SK-N-SH (cell line): ENCODE results near the gene PTCH2. TPM values are rescaled to one million over a fixed set of nuclear protein-coding genes. Genes with fewer than 3 reads are reported as not detected.

Experiments used
- CTCF ChIA-PET: fragments of 300-600, 350-600 bp; formaldehyde crosslinking; extraction: SDS; loops from one replicate; lab custom pipeline; 2021; lab: Yijun Ruan, JAX
- POLR2A ChIA-PET: fragments of 350-600 bp; sonication (Branson Sonifier 250); formaldehyde crosslinking; extraction: SDS; loops from one replicate; lab custom pipeline; 2020; ENCODE audit warnings: antibody characterized with exemption, inconsistent platforms; lab: Yijun Ruan, JAX
- DNase-seq: peaks from one replicate; pipeline ENCODE4 v3.0.0; 2012
- H2AFZ ChIP-seq: fragments of 200-600 bp; sonication (generic); 2 replicates; pipeline ENCODE4 v1.8.1; 2016; ENCODE audit warnings: antibody characterized with exemption, mild to moderate bottlenecking, low read depth
- H3F3A ChIP-seq: fragments of 200-600 bp; sonication (generic); replicated peaks from 2 replicates; pipeline ENCODE3; 2016; ENCODE audit warnings: antibody characterized with exemption, mild to moderate bottlenecking; ENCODE audit not compliant: insufficient read depth
- H3K27ac ChIP-seq, 2 experiments: fragments of 200-500 bp in 1 of 2; fragments of 200-600 bp in 1 of 2; sonication (Bioruptor generic) in 1 of 2; sonication (generic), shearing (Covaris generic) in 1 of 2; 2 replicates each; pipeline versions ENCODE4 v1.5.1 to v1.6.1; 2014 to 2016; ENCODE audit warnings: low read depth in 2 of 2, inconsistent platforms in 1 of 2, low read length in 1 of 2, mild to moderate bottlenecking in 1 of 2, mixed read lengths in 1 of 2
- H3K27me3 ChIP-seq: fragments of 200-600 bp; sonication (generic), shearing (Covaris generic); 2 replicates; pipeline ENCODE4 v1.6.1; 2016; ENCODE audit warnings: mixed run types; ENCODE audit not compliant: insufficient read depth
- H3K36me3 ChIP-seq, 2 experiments: fragments of 200-500 bp in 1 of 2; fragments of 200-600 bp in 1 of 2; sonication (Bioruptor generic) in 1 of 2; sonication (generic) in 1 of 2; replicated peaks in 1 of 2; 2 replicates each; pipeline versions ENCODE3 to v1.5.1; 2014 to 2016; ENCODE audit warnings: low read length in 1 of 2, mild to moderate bottlenecking in 1 of 2; ENCODE audit not compliant: insufficient read depth in 2 of 2, control insufficient read depth in 1 of 2
- H3K4me1 ChIP-seq, 2 experiments: fragments of 200-500 bp in 1 of 2; fragments of 200-600 bp in 1 of 2; sonication (Bioruptor generic) in 1 of 2; sonication (generic), shearing (Covaris generic) in 1 of 2; 2 replicates each; pipeline versions ENCODE4 v1.5.1 to v1.6.1; 2014 to 2016; ENCODE audit warnings: low read depth in 1 of 2, low read length in 1 of 2, mixed run types in 1 of 2; ENCODE audit not compliant: insufficient read depth in 2 of 2, control insufficient read depth in 1 of 2
- H3K4me2 ChIP-seq: fragments of 200-600 bp; sonication (generic), shearing (Covaris generic); 2 replicates; pipeline ENCODE4 v1.6.1; 2017; ENCODE audit warnings: mixed run types
- H3K4me3 ChIP-seq, 2 experiments: fragments of 200-500 bp in 1 of 2; fragments of 200-600 bp in 1 of 2; sonication (Bioruptor generic) in 1 of 2; sonication (generic), shearing (Covaris generic) in 1 of 2; 2 replicates each; pipeline versions ENCODE4 v1.5.1 to v1.8.1; 2014 to 2016; ENCODE audit warnings: low read depth in 2 of 2, inconsistent platforms in 1 of 2, low read length in 1 of 2, mild to moderate bottlenecking in 1 of 2, mixed read lengths in 1 of 2, moderate library complexity in 1 of 2
- H3K79me2 ChIP-seq: fragments of 200-600 bp; sonication (generic); 2 replicates; pipeline ENCODE4 v1.8.1; 2017; ENCODE audit warnings: mild to moderate bottlenecking; ENCODE audit not compliant: insufficient read depth
- H3K9ac ChIP-seq: fragments of 200-600 bp; sonication (generic); 2 replicates; pipeline ENCODE4 v1.6.1; 2017; ENCODE audit warnings: mixed run types
- H3K9me2 ChIP-seq: fragments of 200-600 bp; sonication (generic); 2 replicates; pipeline ENCODE4 v1.6.1; 2017; ENCODE audit warnings: mixed run types
- H3K9me3 ChIP-seq: fragments of 200-600 bp; sonication (generic); 2 replicates; pipeline ENCODE4 v1.6.1; 2017; ENCODE audit warnings: mixed run types, mild to moderate bottlenecking, moderate library complexity
- H4K20me1 ChIP-seq: fragments of 200-600 bp; sonication (generic); 2 replicates; pipeline ENCODE4 v1.6.1; 2017; ENCODE audit warnings: mild to moderate bottlenecking, mixed run types; ENCODE audit not compliant: insufficient read depth
- ELF1 ChIP-seq: IDR thresholded peaks from 2 replicates; pipeline ENCODE4 v1.4.0; 2012
- EZH2phosphoT487 ChIP-seq: fragments of 200-600 bp; sonication (generic); IDR thresholded peaks from 2 replicates; pipeline ENCODE4 v1.6.1; 2017; ENCODE audit warnings: low read depth, mixed run types, mild to moderate bottlenecking, antibody characterized with exemption, moderate library complexity, borderline replicate concordance
- FOSL2 ChIP-seq: IDR thresholded peaks from 2 replicates; pipeline ENCODE4 v1.4.0; 2012; ENCODE audit warnings: low read depth, mild to moderate bottlenecking, moderate library complexity, borderline replicate concordance
- FOXM1 ChIP-seq: IDR thresholded peaks from 2 replicates; pipeline ENCODE4 v1.4.0; 2012; ENCODE audit warnings: low read depth, mild to moderate bottlenecking
- GABPA ChIP-seq: IDR thresholded peaks from 2 replicates; pipeline ENCODE4 v1.4.0; 2012; ENCODE audit warnings: low read depth, mild to moderate bottlenecking
- GATA2 ChIP-seq: sonication (generic); formaldehyde crosslinking; IDR thresholded peaks from 2 replicates; pipeline ENCODE4 v1.5.0; 2020; ENCODE audit warnings: mild to moderate bottlenecking, missing genetic modification reagents
- MAX ChIP-seq: IDR thresholded peaks from 2 replicates; pipeline ENCODE4 v1.4.0; 2012; ENCODE audit warnings: low read depth
- MEF2A ChIP-seq: IDR thresholded peaks from 2 replicates; pipeline ENCODE4 v1.4.0; 2012; ENCODE audit warnings: low read depth, borderline replicate concordance
- NFIC ChIP-seq: IDR thresholded peaks from 2 replicates; pipeline ENCODE4 v1.4.0; 2012; ENCODE audit warnings: borderline replicate concordance
- NRF1 ChIP-seq: IDR thresholded peaks from 2 replicates; pipeline ENCODE4 v1.6.1; 2012; ENCODE audit warnings: low read depth, mild to moderate bottlenecking, low read length
- POLR2AphosphoS5 ChIP-seq: IDR thresholded peaks from 2 replicates; pipeline ENCODE4 v1.6.1; 2012; ENCODE audit warnings: low read depth, low read length
- RFX5 ChIP-seq: IDR thresholded peaks from 2 replicates; pipeline ENCODE4 v1.6.1; 2012; ENCODE audit warnings: mild to moderate bottlenecking, improper control_type of control experiment, low read length
- RXRA ChIP-seq: IDR thresholded peaks from 2 replicates; pipeline ENCODE4 v1.4.0; 2012; ENCODE audit warnings: low read depth, mild to moderate bottlenecking, borderline replicate concordance
- SIN3A ChIP-seq: IDR thresholded peaks from 2 replicates; pipeline ENCODE4 v1.6.1; 2012; ENCODE audit warnings: low read depth, mild to moderate bottlenecking, low read length, moderate library complexity, borderline replicate concordance
- TAF1 ChIP-seq: IDR thresholded peaks from 2 replicates; pipeline ENCODE4 v1.6.1; 2012; ENCODE audit warnings: low read depth, mild to moderate bottlenecking, low read length, moderate library complexity, borderline replicate concordance
- TEAD4 ChIP-seq: IDR thresholded peaks from 2 replicates; pipeline ENCODE4 v1.4.0; 2012; ENCODE audit warnings: mild to moderate bottlenecking, borderline replicate concordance; ENCODE audit not compliant: insufficient read depth
- USF1 ChIP-seq: IDR thresholded peaks from 2 replicates; pipeline ENCODE4 v1.4.0; 2012; ENCODE audit warnings: low read depth, borderline replicate concordance
- USF2 ChIP-seq: fragments of 150-350 bp; IDR thresholded peaks from 2 replicates; pipeline ENCODE4 v1.6.1; 2017; ENCODE audit warnings: antibody characterized with exemption, low read length, low read depth, borderline replicate concordance
- YY1 ChIP-seq: IDR thresholded peaks from 2 replicates; pipeline ENCODE4 v1.4.0; 2012; ENCODE audit warnings: low read depth, mild to moderate bottlenecking
- ZBTB33 ChIP-seq: IDR thresholded peaks from 2 replicates; pipeline ENCODE4 v1.4.0; 2012; ENCODE audit warnings: low read depth, borderline replicate concordance
- WGBS: methylation state at CpG from one replicate; pipeline ENCODE4 v1.1.6; 2017; ENCODE audit warnings: low lambda C conversion rate; 5-methylcytosine and 5-hydroxymethylcytosine counted together
- polyA plus RNA-seq, 3 experiments: library from polyadenylated mRNA; depleted of rRNA; stranded (reverse); fragments of >200 nt; gene quantifications; 2 replicates each; pipeline ENCODE4 v1.2.3, GENCODE V29; 2012

Gene PTCH2
- polyA plus RNA-seq, 1 of the 3 experiments (the other 2 are of a cell fraction), result 1.2 TPM

GRCh38 chr1:44784094-44785028, 58.7 kb downstream of the PTCH2 start:
- no peaks in the 10 kb centered on the region for H3K9me3 ChIP-seq
- no peak for TF ChIP-seq USF1
- TF ChIP-seq MAX, result no peak
- H3K36me3 ChIP-seq, result peaks cover 0 to 24% of the 10 kb centered on the region in 2 experiments
- CTCF ChIA-PET, result interaction anchor here (0.7 to 1.6 kb wide), 6 partner anchors 9 to 69 kb away, joined by 3 to 5 read pairs (median 4); partner anchors contain the start of genes PLK3 and RPS8
- no peak overlapping the region for H3K9ac ChIP-seq
- peaks cover 33% of the 10 kb centered on the region for H3F3A ChIP-seq
- H3K4me1 ChIP-seq, result peaks cover 0 to 5% of the 10 kb centered on the region in 2 experiments; a peak in 1 of 4 replicates
- H3K27me3 ChIP-seq, result no peaks in the 10 kb centered on the region
- peaks cover 6% of the 10 kb centered on the region; the same call in 1 of the 2 replicates for H4K20me1 ChIP-seq
- H3K4me3 ChIP-seq, result no peak overlapping the region
- DNase-seq, result peak; percentile 80
- no peaks in the 10 kb centered on the region for H3K9me2 ChIP-seq
- H3K79me2 ChIP-seq, result peaks cover 3% of the 10 kb centered on the region; the same call in 1 of the 2 replicates
- no peak overlapping the region for H2AFZ ChIP-seq
- no peak overlapping the region for H3K27ac ChIP-seq
- 58% methylated on average over 26 of the region's 71 CpGs for WGBS
- POLR2A ChIA-PET, result interaction anchor here (1.3 to 2.3 kb wide), 2 partner anchors 9 to 24 kb away, joined by 7 to 10 read pairs; partner anchors contain the start of genes BTBD19 and RPS8
- no peak overlapping the region for H3K4me2 ChIP-seq

- DNase-seq, result no peak
- Histone ChIP-seq H3K9me2 (no peaks in the 10 kb centered on the region), H3K9me3 (no peaks in the 10 kb centered on the region), H3K27me3 (no peaks in the 10 kb centered on the region), H4K20me1 (peaks cover 13% of the 10 kb centered on the region), H3K4me1 (peaks cover 0 to 5% of the 10 kb centered on the region in 2 experiments; a peak in 1 of 4 replicates), H3K4me3 (no peak overlapping the region), H3K36me3 (peaks cover 6 to 31% of the 10 kb centered on the region in 2 experiments), H3K9ac (no peak overlapping the region), H3K4me2 (no peak overlapping the region), H3K79me2 (peaks cover 9% of the 10 kb centered on the region; the same call in 1 of the 2 replicates), H3F3A (peaks cover 35% of the 10 kb centered on the region), H3K27ac (no peak overlapping the region), H2AFZ (no peak overlapping the region)
- ChIA-PET POLR2A (interaction anchor here (1.3 to 2.3 kb wide), 2 partner anchors 8 to 25 kb away, joined by 7 to 10 read pairs; partner anchors contain the start of genes BTBD19 and RPS8), CTCF (interaction anchor here (0.7 to 1.2 kb wide), 5 partner anchors 8 to 68 kb away, joined by 3 to 4 read pairs (median 3); partner anchors contain the start of genes PLK3 and RPS8)
- WGBS, result 84% methylated on average over 8 of the region's 8 CpGs
- TF ChIP-seq RXRA, result no peak
- no peak for TF ChIP-seq GATA2 (CRISPR knock-in tag)
- TF ChIP-seq POLR2AphosphoS5, result no peak
- TF ChIP-seq MAX, result no peak
- TF ChIP-seq NFIC, result no peak
- no peak for TF ChIP-seq MEF2A
- no peak for TF ChIP-seq EZH2phosphoT487
- no peak for TF ChIP-seq FOXM1
- TF ChIP-seq SIN3A, result no peak
- no peak for TF ChIP-seq NRF1
- TF ChIP-seq USF2, result no peak
- TF ChIP-seq TAF1, result no peak
- no peak for TF ChIP-seq GABPA
- no peak for TF ChIP-seq USF1
- no peak for TF ChIP-seq ELF1
- no peak for TF ChIP-seq ZBTB33
- TF ChIP-seq YY1, result no peak
- no peak for TF ChIP-seq RFX5
- TF ChIP-seq FOSL2, result no peak
- TF ChIP-seq TEAD4, result no peak
Observed at GRCh38 chr1:44783697-44784093, 59.4 kb downstream of the PTCH2 start.
